ENCODE data around the gene B3GALT4.

The B3GALT4 gene

DNA sequence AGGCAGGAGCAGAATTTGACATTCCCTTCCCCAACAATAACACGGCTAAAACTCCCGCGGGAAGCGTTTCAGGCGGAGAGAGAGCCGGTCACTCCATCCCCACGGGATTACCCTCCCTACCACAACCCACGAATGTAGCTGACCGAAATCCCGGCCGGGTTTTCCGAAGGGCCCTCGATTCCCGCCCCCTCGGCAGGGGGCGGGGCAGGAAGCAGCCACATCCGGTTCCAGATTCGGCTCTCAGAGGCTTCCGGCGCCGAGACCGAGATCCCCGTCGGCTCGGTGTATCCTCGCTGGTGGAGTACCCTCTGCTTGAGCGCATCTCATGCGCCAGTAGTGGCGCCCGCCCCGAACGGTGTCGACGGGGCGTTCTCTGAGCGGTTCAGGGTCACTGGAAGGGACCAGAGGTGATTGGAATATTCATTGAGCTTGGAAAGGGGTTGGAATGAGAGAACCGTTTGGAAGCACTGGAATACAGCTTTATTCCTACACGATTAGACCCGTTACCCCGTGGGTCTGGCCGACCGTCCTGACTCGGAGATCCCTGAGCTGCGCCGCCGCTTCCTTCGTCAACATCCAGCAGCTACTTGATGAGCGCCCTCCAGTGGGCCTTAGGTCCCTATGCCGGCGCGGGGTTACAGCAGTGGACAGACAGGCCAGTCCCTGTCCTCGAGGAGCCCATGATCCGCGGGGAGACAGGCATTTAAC lies 22.5 kb downstream of the B3GALT4 start:
- TF ChIP-seq GLIS3 (CRISPR knock-in tag; IDR thresholded peaks at IDR 0.05): peak; percentile 30; the same call in 1 of the 2 replicates
- TF ChIP-seq, protein P1, sequence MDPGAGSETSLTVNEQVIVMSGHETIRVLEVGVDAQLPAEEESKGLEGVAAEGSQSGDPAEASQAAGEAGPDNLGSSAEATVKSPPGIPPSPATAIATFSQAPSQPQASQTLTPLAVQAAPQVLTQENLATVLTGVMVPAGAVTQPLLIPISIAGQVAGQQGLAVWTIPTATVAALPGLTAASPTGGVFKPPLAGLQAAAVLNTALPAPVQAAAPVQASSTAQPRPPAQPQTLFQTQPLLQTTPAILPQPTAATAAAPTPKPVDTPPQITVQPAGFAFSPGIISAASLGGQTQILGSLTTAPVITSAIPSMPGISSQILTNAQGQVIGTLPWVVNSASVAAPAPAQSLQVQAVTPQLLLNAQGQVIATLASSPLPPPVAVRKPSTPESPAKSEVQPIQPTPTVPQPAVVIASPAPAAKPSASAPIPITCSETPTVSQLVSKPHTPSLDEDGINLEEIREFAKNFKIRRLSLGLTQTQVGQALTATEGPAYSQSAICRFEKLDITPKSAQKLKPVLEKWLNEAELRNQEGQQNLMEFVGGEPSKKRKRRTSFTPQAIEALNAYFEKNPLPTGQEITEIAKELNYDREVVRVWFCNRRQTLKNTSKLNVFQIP (CRISPR knock-in tag; IDR thresholded peaks at IDR 0.05; ENCODE audit: borderline replicate concordance, low read depth): 0 out of 2 replicates have a peak, but pooled peaks have one; percentile 4
- TF ChIP-seq ZFP30 (CRISPR knock-in tag; IDR thresholded peaks at IDR 0.05): no peak
- peak; percentile 73 for ATAC-seq

DNA sequence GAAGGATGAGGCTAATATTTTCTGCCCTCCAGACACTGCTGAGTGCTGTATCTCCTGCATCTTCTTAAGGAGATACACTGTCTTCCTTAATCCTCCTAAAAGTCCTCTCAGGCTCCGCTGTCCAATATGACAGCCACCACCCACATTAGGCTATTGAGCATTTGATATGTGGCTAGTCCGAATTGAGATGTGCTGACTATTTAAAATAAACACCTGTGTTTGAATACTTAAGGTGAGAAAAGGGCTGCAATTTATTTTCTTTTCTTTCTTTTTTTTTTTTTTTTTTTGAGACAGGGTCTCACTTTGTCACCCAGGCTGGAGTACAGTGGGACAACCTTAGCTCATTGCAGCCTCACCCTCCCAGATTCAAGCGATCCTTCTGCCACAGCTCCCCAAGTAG lies 25.0 kb downstream of the B3GALT4 start:
- TF ChIP-seq ZNF565 (CRISPR knock-in tag; conservative IDR thresholded peaks at IDR 0.05; ENCODE audit: low read depth): no peak
- TF ChIP-seq SNAI2 (CRISPR knock-in tag; IDR thresholded peaks at IDR 0.05): no peak
- TF ChIP-seq ZNF8 (CRISPR knock-in tag; IDR thresholded peaks at IDR 0.05): no peak
- TF ChIP-seq ZFP3 (CRISPR knock-in tag; IDR thresholded peaks at IDR 0.05): no peak
- no peak for TF ChIP-seq GLIS3 (CRISPR knock-in tag; IDR thresholded peaks at IDR 0.05)
- TF ChIP-seq, protein P2, sequence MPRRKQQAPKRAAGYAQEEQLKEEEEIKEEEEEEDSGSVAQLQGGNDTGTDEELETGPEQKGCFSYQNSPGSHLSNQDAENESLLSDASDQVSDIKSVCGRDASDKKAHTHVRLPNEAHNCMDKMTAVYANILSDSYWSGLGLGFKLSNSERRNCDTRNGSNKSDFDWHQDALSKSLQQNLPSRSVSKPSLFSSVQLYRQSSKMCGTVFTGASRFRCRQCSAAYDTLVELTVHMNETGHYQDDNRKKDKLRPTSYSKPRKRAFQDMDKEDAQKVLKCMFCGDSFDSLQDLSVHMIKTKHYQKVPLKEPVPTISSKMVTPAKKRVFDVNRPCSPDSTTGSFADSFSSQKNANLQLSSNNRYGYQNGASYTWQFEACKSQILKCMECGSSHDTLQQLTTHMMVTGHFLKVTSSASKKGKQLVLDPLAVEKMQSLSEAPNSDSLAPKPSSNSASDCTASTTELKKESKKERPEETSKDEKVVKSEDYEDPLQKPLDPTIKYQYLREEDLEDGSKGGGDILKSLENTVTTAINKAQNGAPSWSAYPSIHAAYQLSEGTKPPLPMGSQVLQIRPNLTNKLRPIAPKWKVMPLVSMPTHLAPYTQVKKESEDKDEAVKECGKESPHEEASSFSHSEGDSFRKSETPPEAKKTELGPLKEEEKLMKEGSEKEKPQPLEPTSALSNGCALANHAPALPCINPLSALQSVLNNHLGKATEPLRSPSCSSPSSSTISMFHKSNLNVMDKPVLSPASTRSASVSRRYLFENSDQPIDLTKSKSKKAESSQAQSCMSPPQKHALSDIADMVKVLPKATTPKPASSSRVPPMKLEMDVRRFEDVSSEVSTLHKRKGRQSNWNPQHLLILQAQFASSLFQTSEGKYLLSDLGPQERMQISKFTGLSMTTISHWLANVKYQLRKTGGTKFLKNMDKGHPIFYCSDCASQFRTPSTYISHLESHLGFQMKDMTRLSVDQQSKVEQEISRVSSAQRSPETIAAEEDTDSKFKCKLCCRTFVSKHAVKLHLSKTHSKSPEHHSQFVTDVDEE (CRISPR knock-in tag; IDR thresholded peaks at IDR 0.05): no peak
- no peak for TF ChIP-seq ISL1 (CRISPR knock-in tag; IDR thresholded peaks at IDR 0.05)
- no peak for TF ChIP-seq OSR1 (CRISPR knock-in tag; IDR thresholded peaks at IDR 0.05)
- TF ChIP-seq RARB (CRISPR knock-in tag; IDR thresholded peaks at IDR 0.05): no peak
- TF ChIP-seq, protein P3, sequence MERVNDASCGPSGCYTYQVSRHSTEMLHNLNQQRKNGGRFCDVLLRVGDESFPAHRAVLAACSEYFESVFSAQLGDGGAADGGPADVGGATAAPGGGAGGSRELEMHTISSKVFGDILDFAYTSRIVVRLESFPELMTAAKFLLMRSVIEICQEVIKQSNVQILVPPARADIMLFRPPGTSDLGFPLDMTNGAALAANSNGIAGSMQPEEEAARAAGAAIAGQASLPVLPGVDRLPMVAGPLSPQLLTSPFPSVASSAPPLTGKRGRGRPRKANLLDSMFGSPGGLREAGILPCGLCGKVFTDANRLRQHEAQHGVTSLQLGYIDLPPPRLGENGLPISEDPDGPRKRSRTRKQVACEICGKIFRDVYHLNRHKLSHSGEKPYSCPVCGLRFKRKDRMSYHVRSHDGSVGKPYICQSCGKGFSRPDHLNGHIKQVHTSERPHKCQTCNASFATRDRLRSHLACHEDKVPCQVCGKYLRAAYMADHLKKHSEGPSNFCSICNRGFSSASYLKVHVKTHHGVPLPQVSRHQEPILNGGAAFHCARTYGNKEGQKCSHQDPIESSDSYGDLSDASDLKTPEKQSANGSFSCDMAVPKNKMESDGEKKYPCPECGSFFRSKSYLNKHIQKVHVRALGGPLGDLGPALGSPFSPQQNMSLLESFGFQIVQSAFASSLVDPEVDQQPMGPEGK (CRISPR knock-in tag; IDR thresholded peaks at IDR 0.05; ENCODE audit: borderline replicate concordance): no peak
- TF ChIP-seq ARNTL (CRISPR knock-in tag; IDR thresholded peaks at IDR 0.05; ENCODE audit: borderline replicate concordance, low read depth): no peak
- TF ChIP-seq, protein P4, sequence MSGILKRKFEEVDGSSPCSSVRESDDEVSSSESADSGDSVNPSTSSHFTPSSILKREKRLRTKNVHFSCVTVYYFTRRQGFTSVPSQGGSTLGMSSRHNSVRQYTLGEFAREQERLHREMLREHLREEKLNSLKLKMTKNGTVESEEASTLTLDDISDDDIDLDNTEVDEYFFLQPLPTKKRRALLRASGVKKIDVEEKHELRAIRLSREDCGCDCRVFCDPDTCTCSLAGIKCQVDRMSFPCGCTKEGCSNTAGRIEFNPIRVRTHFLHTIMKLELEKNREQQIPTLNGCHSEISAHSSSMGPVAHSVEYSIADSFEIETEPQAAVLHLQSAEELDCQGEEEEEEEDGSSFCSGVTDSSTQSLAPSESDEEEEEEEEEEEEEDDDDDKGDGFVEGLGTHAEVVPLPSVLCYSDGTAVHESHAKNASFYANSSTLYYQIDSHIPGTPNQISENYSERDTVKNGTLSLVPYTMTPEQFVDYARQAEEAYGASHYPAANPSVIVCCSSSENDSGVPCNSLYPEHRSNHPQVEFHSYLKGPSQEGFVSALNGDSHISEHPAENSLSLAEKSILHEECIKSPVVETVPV (CRISPR knock-in tag; IDR thresholded peaks at IDR 0.05): no peak
- TF ChIP-seq CSDC2 (CRISPR knock-in tag; IDR thresholded peaks at IDR 0.05): no peak
- no peak for TF ChIP-seq BACH2 (CRISPR knock-in tag; IDR thresholded peaks at IDR 0.05; ENCODE audit: borderline replicate concordance)
- TF ChIP-seq, protein P5, sequence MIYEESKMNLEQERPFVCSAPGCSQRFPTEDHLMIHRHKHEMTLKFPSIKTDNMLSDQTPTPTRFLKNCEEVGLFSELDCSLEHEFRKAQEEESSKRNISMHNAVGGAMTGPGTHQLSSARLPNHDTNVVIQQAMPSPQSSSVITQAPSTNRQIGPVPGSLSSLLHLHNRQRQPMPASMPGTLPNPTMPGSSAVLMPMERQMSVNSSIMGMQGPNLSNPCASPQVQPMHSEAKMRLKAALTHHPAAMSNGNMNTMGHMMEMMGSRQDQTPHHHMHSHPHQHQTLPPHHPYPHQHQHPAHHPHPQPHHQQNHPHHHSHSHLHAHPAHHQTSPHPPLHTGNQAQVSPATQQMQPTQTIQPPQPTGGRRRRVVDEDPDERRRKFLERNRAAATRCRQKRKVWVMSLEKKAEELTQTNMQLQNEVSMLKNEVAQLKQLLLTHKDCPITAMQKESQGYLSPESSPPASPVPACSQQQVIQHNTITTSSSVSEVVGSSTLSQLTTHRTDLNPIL (CRISPR knock-in tag; IDR thresholded peaks at IDR 0.05; ENCODE audit: low read depth): no peak
- TF ChIP-seq, protein P1 (CRISPR knock-in tag; IDR thresholded peaks at IDR 0.05; ENCODE audit: borderline replicate concordance, low read depth): no peak
- no peak for TF ChIP-seq TCF4 (CRISPR knock-in tag; IDR thresholded peaks at IDR 0.05; ENCODE audit: borderline replicate concordance)
- no peak for TF ChIP-seq ZFP30 (CRISPR knock-in tag; IDR thresholded peaks at IDR 0.05)
- TF ChIP-seq PPARA (CRISPR knock-in tag; IDR thresholded peaks at IDR 0.05; ENCODE audit: borderline replicate concordance): no peak
- TF ChIP-seq TOX (CRISPR knock-in tag; IDR thresholded peaks at IDR 0.05; ENCODE audit: borderline replicate concordance): no peak
- ATAC-seq: no peak
